Karpas-422 (cell line): Measurements from ENCODE around the gene C11orf86. TPM values are rescaled to one million over a fixed set of nuclear protein-coding genes. Genes with fewer than 3 reads are reported as not detected.
"Not testable (repeated sequence)": the region's sequence is repeated elsewhere in the genome, so short reads cannot be mapped to it uniquely, and the experiment has no call there.

Source experiments
- DNase-seq: peaks from one replicate; pipeline ENCODE4 v3.0.0-alpha.2; 2015
- H2AFZ ChIP-seq: fragments of 200-600 bp; sonication (generic); 2 replicates; pipeline ENCODE4 v1.6.1; 2014; ENCODE audit warnings: antibody characterized with exemption, low read length, mixed read lengths
- H3K27ac ChIP-seq: fragments of 200-600 bp; sonication (generic); 2 replicates; pipeline ENCODE4 v1.5.1; 2014; ENCODE audit warnings: mild to moderate bottlenecking, low read length, moderate library complexity
- H3K27me3 ChIP-seq: fragments of 200-600 bp; sonication (generic); 2 replicates; pipeline ENCODE4 v1.6.1; 2014; ENCODE audit warnings: low read length, mixed read lengths
- H3K36me3 ChIP-seq: fragments of 200-600 bp; sonication (generic); 2 replicates; pipeline ENCODE4 v1.6.1; 2014; ENCODE audit warnings: low read length, mixed read lengths; ENCODE audit not compliant: insufficient read depth
- H3K4me1 ChIP-seq: fragments of 200-600 bp; sonication (generic); 2 replicates; pipeline ENCODE4 v1.6.1; 2014; ENCODE audit warnings: mild to moderate bottlenecking, low read length, mixed read lengths
- H3K4me2 ChIP-seq: fragments of 200-600 bp; sonication (generic); 2 replicates; pipeline ENCODE4 v1.6.1; 2014; ENCODE audit warnings: low read length, low read depth, mild to moderate bottlenecking; ENCODE audit not compliant: poor library complexity, severe bottlenecking
- H3K4me3 ChIP-seq: fragments of 200-600 bp; sonication (generic); 2 replicates; pipeline ENCODE4 v1.5.1; 2014; ENCODE audit warnings: mild to moderate bottlenecking, antibody characterized with exemption, low read length, mixed read lengths
- H3K79me2 ChIP-seq: fragments of 200-600 bp; sonication (generic); 2 replicates; pipeline ENCODE4 v1.6.1; 2014; ENCODE audit warnings: mild to moderate bottlenecking, low read length, mixed read lengths
- H3K9ac ChIP-seq: fragments of 200-600 bp; sonication (generic); 2 replicates; pipeline ENCODE4 v1.6.0; 2014; ENCODE audit warnings: low read length
- H3K9me2 ChIP-seq: fragments of 200-600 bp; sonication (generic), shearing (Covaris generic); replicated peaks from 2 replicates; pipeline ENCODE4 v1.6.0; 2014; ENCODE audit warnings: mild to moderate bottlenecking, low read length, moderate library complexity; ENCODE audit not compliant: insufficient read depth
- H3K9me3 ChIP-seq: fragments of 300-700, 200-600 bp; sonication (generic); 2 replicates; pipeline ENCODE4 v1.6.1; 2014; ENCODE audit warnings: low read length, mixed read lengths
- H4K20me1 ChIP-seq: fragments of 200-600 bp; sonication (generic); 2 replicates; pipeline ENCODE4 v1.6.1; 2014; ENCODE audit warnings: mild to moderate bottlenecking, antibody characterized with exemption, low read length, low read depth; ENCODE audit not compliant: insufficient read depth
- total RNA-seq: library from RNA; depleted of rRNA; stranded (reverse); fragments of >200 nt; shearing (Covaris generic); gene quantifications from 2 replicates; pipeline ENCODE4 v1.2.3, GENCODE V29; 2014; ENCODE audit warnings: low replicate concordance

The C11orf86 gene
- total RNA-seq, 1 experiment from 2014 or later = not detected

DNA sequence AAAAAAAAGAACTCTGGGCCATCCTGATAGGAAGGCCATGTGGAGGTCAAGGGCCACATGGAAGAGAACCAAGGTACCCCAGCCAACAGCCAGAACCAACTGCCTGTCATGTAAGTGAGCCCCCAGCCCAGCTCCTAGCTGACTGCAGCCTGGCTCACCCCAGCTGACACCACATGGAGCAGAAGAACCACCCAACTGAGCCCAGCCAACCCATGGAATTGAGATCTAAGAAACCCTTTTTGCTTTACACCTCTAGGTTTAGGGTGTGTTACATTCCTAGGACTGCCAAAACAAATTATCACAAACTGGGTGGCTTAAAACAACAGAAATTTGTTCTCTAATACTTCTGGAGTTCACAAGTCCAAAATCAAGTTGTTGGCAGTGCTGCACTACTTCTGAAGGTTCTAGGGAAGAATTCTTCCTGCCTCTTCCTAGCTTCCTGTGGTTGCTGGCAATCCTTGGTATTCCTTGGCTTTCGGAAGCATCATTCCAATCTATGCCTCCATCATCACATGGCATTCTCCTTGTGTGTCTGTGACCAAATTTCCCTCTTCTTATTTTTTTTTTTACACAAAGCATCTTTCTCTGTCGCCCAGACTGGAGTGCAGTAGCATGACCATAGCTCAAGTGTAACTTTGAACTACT lies 4.4 kb downstream of the C11orf86 start:
- no peaks in the 10 kb centered on the region for H3K79me2 ChIP-seq
- H3K9me2 ChIP-seq = no peaks in the 10 kb centered on the region
- no peak overlapping the region for H3K27ac ChIP-seq
- no peak overlapping the region for H2AFZ ChIP-seq
- no peak overlapping the region for H3K9ac ChIP-seq
- peaks cover 5% of the 10 kb centered on the region for H3K9me3 ChIP-seq
- no peaks in the 10 kb centered on the region for H4K20me1 ChIP-seq
- no peak overlapping the region for H3K4me2 ChIP-seq
- DNase-seq = no peak
- H3K36me3 ChIP-seq = no peaks in the 10 kb centered on the region
- H3K27me3 ChIP-seq = no peaks in the 10 kb centered on the region
- no peaks in the 10 kb centered on the region for H3K4me1 ChIP-seq
- H3K4me3 ChIP-seq = no peak overlapping the region

DNA sequence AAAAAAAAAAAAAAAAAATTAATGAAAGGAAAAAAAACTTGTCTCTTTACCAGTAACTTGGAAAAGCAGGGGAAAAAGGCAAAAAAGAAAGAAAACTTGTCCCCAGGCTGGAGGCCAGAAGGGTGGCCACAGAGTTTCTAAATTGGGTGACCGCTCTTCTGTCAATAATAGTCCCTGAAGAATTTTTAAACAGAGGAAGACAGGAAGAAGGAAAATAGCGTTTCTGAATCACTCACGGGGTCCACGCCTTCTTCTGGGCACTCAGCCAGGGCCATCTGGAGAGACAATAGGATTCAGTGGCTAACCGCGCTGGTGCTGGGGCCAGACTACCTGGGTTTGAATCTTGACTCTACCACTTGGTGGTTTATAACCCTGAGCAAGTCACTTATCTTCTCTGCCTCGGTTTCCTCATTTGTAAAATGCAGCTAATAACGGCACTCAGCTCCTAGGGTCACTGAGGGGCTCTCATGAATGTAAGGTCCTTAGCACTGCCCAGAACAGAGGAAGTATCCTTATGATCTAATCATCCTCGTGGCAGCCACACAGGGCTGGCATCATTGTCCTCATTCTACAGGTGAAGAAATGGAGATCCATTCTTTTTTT lies 7.0 kb downstream of the C11orf86 start:
- Histone ChIP-seq H2AFZ (no peak overlapping the region), H3K4me3 (no peak overlapping the region), H3K9me3 (peaks cover 5% of the 10 kb centered on the region), H3K27me3 (no peaks in the 10 kb centered on the region), H3K9me2 (no peaks in the 10 kb centered on the region), H3K27ac (no peak overlapping the region), H3K9ac (no peak overlapping the region), H4K20me1 (no peaks in the 10 kb centered on the region), H3K4me2 (no peak overlapping the region), H3K79me2 (no peaks in the 10 kb centered on the region), H3K4me1 (no peaks in the 10 kb centered on the region), H3K36me3 (no peaks in the 10 kb centered on the region)
- DNase-seq = peak; percentile 52

DNA sequence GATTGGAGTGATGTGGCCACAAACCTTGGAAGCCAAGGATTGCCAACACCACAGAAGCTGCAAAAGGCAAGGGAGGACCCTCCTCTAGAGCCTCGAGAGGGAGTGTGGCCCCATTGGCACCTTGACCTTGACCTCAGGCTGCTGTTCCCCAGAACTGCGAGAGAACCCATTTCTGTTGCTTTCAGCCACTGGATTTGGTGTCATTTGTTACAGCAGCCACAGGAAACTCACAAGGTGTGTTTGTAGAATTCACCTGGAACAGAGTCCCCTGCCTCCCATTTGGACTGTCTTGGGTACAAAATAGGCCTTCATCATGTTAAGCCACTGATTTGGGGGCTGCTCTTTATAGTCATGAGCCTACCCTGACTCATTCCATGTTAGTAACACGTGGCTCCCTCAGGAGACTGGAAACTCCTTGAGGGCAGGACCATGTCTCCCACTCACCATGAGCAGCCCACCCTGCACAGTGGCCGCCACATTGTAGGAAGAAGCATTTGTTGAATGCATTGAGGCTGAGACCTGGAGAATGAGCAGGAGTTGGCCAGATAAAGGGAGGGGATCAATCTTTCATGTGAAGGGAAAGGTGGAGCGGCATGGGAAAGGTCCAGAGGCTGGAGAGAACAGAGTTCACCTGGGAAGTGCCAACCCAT lies 8.3 kb downstream of the C11orf86 start:
- H3K4me1 ChIP-seq = no peaks in the 10 kb centered on the region
- H3K36me3 ChIP-seq = no peaks in the 10 kb centered on the region
- no peak overlapping the region for H3K4me3 ChIP-seq
- H3K9me3 ChIP-seq = peaks cover 5% of the 10 kb centered on the region
- DNase-seq = no peak
- no peak overlapping the region for H3K4me2 ChIP-seq
- H4K20me1 ChIP-seq = no peaks in the 10 kb centered on the region
- H3K27ac ChIP-seq = no peak overlapping the region
- no peaks in the 10 kb centered on the region for H3K9me2 ChIP-seq
- H3K9ac ChIP-seq = no peak overlapping the region
- H3K27me3 ChIP-seq = no peaks in the 10 kb centered on the region
- no peak overlapping the region for H2AFZ ChIP-seq
- H3K79me2 ChIP-seq = no peaks in the 10 kb centered on the region

DNA sequence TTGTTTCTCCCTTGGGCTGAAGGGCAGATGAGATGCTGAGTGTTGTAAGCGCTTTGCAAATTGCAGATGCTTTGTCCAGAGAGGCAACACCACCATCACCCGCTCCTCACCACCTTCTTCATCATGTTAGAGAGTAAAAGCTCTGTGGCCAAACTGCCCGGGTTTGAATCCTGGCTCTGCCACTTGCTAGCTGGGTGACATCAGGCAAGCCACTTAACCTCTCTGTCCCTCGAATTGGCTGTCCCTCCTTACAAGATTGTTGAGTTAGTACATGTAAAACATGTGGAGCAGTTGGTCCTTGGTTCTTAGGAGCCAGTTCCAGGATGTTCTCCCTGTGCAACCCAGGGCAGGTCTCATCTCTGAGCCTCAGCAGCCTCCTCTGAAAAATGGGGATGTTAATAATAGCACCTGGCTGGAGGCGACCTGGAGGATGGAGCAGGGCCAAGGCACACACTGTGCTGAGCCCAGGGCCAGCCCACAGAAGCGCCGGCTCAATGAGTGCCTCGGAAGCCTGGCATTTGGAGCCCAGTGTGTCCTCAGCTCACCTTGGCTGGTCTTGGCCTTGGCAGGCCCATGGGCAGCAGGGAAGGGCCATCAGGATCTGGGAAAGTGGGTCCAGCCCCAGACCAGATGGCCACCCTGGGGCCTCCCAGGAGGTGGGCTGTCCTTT lies 10.5 kb downstream of the C11orf86 start:
- Histone ChIP-seq H3K36me3 (no peaks in the 10 kb centered on the region), H3K4me1 (no peaks in the 10 kb centered on the region), H2AFZ (no peak overlapping the region), H3K27me3 (no peaks in the 10 kb centered on the region), H3K9me2 (no peaks in the 10 kb centered on the region), H3K79me2 (no peaks in the 10 kb centered on the region), H3K27ac (no peak overlapping the region), H3K9me3 (no peaks in the 10 kb centered on the region), H4K20me1 (no peaks in the 10 kb centered on the region), H3K4me2 (no peak overlapping the region), H3K9ac (no peak overlapping the region), H3K4me3 (no peak overlapping the region)
- DNase-seq = no peak

DNA sequence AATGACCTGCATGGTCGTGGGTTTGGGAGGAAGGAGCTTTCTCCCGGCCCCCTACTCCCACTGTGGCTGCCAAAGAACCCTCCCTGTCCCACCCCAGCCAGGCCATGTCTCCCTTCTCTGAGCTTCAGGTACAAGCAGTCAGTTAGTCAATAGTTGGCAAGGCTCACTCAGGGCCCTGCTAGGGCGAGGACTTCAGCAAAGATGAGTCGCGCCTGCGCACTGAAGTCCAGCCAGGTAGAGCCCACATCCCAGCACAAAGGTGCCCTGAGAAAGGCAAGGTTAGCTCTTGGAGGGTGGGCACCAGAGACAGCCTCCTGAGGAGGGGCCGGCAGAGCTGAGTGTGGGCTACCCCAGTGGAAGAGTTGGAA lies 11.1 kb downstream of the C11orf86 start:
- Histone ChIP-seq H3K4me2 (no peak overlapping the region), H3K9me3 (no peaks in the 10 kb centered on the region), H3K4me1 (no peaks in the 10 kb centered on the region), H3K79me2 (no peaks in the 10 kb centered on the region), H3K9me2 (no peaks in the 10 kb centered on the region), H3K27ac (no peak overlapping the region), H4K20me1 (no peaks in the 10 kb centered on the region), H3K4me3 (no peak overlapping the region), H2AFZ (no peak overlapping the region), H3K27me3 (no peaks in the 10 kb centered on the region), H3K9ac (no peak overlapping the region), H3K36me3 (no peaks in the 10 kb centered on the region)
- no peak for DNase-seq

DNA sequence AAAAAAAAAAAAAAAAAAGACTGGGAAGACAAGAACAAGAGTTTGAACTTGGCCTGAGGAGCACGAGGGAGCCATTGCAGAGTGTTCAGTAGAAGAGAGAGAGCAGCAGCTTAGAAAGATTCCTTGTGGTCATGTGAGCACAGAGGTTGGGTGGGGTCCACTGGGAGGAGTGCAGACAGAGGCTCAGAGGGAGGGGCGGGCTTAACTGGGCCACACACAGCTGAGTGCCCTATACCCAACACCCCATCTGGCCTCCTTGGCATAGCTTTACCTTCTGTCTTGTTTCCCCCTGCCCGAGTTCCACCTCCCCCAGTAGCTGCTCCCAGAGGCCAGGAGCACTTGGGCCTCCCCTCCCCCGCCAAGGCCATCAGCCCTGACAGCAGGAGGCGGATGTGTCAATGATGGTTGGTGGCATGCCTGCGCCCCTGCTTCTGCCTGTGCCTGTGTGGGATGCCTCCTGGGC lies 12.1 kb downstream of the C11orf86 start:
- Histone ChIP-seq H3K9me2 (no peaks in the 10 kb centered on the region), H3K27ac (no peak overlapping the region), H2AFZ (no peak overlapping the region), H3K4me1 (no peaks in the 10 kb centered on the region), H3K4me2 (no peak overlapping the region), H3K4me3 (no peak overlapping the region), H3K9ac (no peak overlapping the region), H3K79me2 (no peaks in the 10 kb centered on the region), H3K9me3 (no peaks in the 10 kb centered on the region), H3K36me3 (no peaks in the 10 kb centered on the region), H4K20me1 (no peaks in the 10 kb centered on the region), H3K27me3 (no peaks in the 10 kb centered on the region)
- no peak for DNase-seq

DNA sequence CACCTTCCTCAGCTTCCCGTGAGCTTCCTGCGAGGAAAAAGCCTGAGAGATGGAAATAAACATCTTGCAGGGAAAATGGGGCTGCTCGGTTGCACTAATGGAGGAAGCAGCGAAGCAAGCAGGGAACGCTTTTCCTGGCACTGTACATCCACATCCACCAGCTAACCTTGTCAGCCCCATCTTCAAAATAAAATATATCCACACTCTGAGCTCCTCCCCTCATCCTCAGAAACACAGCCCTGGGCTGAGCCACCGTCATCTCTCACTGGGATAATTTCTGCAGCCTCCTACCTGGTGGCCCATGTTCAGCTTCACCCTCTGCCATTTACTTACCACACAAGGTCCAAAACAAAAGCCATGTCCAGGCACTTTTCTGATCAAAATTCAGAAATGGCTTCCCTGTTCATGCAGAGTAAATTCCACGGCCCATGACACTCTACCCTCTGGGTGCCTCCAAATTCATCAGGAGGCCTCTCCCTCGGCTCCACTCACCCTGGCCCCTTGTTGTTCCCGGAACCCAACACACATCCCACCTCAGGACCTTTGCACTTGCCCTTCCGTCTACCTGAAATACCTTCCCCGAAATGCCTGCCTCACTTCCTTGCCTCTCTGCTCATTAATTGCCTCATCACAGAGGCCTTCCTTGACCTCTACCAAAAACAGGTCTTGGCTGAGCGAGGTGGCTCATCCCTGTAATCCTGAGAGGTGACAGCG lies 13.0 kb downstream of the C11orf86 start:
- H3K4me2 ChIP-seq = no peak overlapping the region
- H4K20me1 ChIP-seq = no peaks in the 10 kb centered on the region
- H3K27me3 ChIP-seq = no peaks in the 10 kb centered on the region
- no peak overlapping the region for H3K9ac ChIP-seq
- no peaks in the 10 kb centered on the region for H3K79me2 ChIP-seq
- DNase-seq = no peak
- H3K4me3 ChIP-seq = no peak overlapping the region
- no peaks in the 10 kb centered on the region for H3K36me3 ChIP-seq
- no peak overlapping the region for H2AFZ ChIP-seq
- no peaks in the 10 kb centered on the region for H3K9me2 ChIP-seq
- H3K27ac ChIP-seq = no peak overlapping the region
- H3K9me3 ChIP-seq = no peaks in the 10 kb centered on the region
- H3K4me1 ChIP-seq = no peaks in the 10 kb centered on the region

DNA sequence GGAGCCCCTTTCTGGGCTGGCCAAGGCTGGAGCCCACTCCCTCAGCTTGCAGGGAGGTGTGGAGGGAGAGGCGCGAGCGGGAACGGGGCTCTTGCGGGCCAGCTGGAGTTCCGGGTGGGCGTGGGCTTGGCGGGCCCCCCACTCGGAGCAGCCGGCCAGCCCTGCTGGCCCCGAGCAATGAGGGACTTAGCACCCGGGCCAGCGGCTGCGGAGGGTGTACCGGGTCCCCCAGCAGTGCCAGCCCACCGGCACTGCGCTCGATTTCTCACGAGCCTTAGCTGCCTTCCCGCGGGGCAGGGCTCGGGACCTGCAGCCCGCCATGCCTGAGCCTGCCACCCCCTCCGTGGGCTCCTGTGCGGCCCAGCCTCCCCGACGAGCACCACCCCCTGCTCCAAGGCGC lies 13.6 kb downstream of the C11orf86 start:
- not testable (repeated sequence) for H3K4me1 ChIP-seq, H3K9me2 ChIP-seq, H3K9ac ChIP-seq, DNase-seq, H3K27me3 ChIP-seq, H3K79me2 ChIP-seq, H3K27ac ChIP-seq, H3K36me3 ChIP-seq, H2AFZ ChIP-seq, H4K20me1 ChIP-seq, H3K9me3 ChIP-seq, H3K4me3 ChIP-seq, H3K4me2 ChIP-seq
